NCI-H82 treated with DMSO at 0.1 percent for 48 hours (cell line): ENCODE measurements around the gene CDH16.
"Not testable (repeated sequence)": the region's sequence is repeated elsewhere in the genome, so short reads cannot be mapped to it uniquely, and the experiment has no call there.

Experiments used
- DNase-seq: peaks from one replicate; lab custom pipeline; 2025; ENCODE audit not compliant: unreplicated experiment; lab: John Stamatoyannopoulos, UW

The CDH16 gene

GRCh38 chr16:66899310-66899944 lies 19.3 kb downstream of the CDH16 start:
- no peak for DNase-seq

GRCh38 chr16:66898933-66899309 lies 19.8 kb downstream of the CDH16 start:
- DNase-seq: no peak

GRCh38 chr16:66898207-66898606 lies 20.5 kb downstream of the CDH16 start:
- no peak for DNase-seq

- not testable (repeated sequence) for DNase-seq
These were observed 22.0 kb downstream of the CDH16 start for GRCh38 chr16:66896682-66897081.

GRCh38 chr16:66895999-66896398 lies 22.7 kb downstream of the CDH16 start:
- DNase-seq: no peak

- DNase-seq: no peak
These were observed 23.1 kb downstream of the CDH16 start for GRCh38 chr16:66895689-66895979.

- DNase-seq: peak; percentile 50
These were observed 23.6 kb downstream of the CDH16 start for GRCh38 chr16:66894948-66895688.

- DNase-seq: no peak
These were observed 24.6 kb downstream of the CDH16 start for GRCh38 chr16:66894055-66894454.

- DNase-seq: no peak
These were observed 26.9 kb downstream of the CDH16 start for GRCh38 chr16:66891797-66892196.

GRCh38 chr16:66891360-66891759 lies 27.3 kb downstream of the CDH16 start:
- no peak for DNase-seq

- no peak for DNase-seq
These were observed 27.9 kb downstream of the CDH16 start for GRCh38 chr16:66890799-66891198.

GRCh38 chr16:66889622-66890021 lies 29.1 kb downstream of the CDH16 start:
- DNase-seq: no peak

- no peak for DNase-seq
These were observed 29.8 kb downstream of the CDH16 start for GRCh38 chr16:66888647-66889615.

- DNase-seq: no peak
These were observed 31.8 kb downstream of the CDH16 start for GRCh38 chr16:66886914-66887313.

GRCh38 chr16:66886321-66886720 lies 32.4 kb downstream of the CDH16 start:
- DNase-seq: no peak

GRCh38 chr16:66885491-66885890 lies 33.2 kb downstream of the CDH16 start:
- DNase-seq: no peak

- DNase-seq: no peak
These were observed 36.0 kb downstream of the CDH16 start for GRCh38 chr16:66882702-66883101.

GRCh38 chr16:66881964-66882508 lies 36.6 kb downstream of the CDH16 start:
- DNase-seq: no peak

- no peak for DNase-seq
These were observed 37.1 kb downstream of the CDH16 start for GRCh38 chr16:66881560-66881959.

GRCh38 chr16:66881014-66881417 lies 37.7 kb downstream of the CDH16 start:
- DNase-seq: no peak

- peak; percentile 89 for DNase-seq
These were observed 38.2 kb downstream of the CDH16 start, which contains the start of gene PDP2 for GRCh38 chr16:66880288-66881013. Gene PDP2 (plus strand): TSS chr16:66880515. CDS start chr16:66884285, 3,770 bp downstream.
